T follicular helper cell (primary cell): ENCODE results near the gene DOK7.
"Not testable (repeated sequence)": the region's sequence is repeated elsewhere in the genome, so short reads cannot be mapped to it uniquely, and the experiment has no call there.

ENCODE experiments used
- DNase-seq: peaks from one replicate; pipeline ENCODE4 v3.0.0-alpha.2; 2020; ENCODE audit warnings: low read depth

Gene DOK7

DNA sequence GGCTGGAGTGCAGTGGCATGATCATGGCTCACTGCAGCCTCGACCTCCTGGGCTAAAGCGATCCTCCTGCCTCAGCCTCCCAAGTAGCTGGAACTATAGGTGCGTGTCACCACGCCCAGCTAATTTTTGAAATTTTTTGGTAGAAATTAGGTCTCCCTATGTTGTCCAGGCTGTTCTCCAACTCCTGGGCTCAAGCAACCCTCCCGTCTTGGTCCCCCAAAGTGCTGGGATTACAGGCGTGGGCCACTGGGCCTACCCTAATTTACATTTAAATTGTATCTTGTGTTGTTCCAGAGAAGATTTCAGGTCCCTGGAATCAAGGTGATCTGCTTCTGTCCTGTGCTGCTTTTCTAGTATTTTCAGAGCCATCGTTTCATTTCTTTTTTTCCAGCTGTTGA is 70.3 kb downstream of the DOK7 start:
- no peak for DNase-seq

- not testable (repeated sequence) for DNase-seq
Measured at GRCh38 chr4:3535812-3536211, 72.7 kb downstream of the DOK7 start.

GRCh38 chr4:3538906-3539305 is 75.8 kb downstream of the DOK7 start:
- not testable (repeated sequence) for DNase-seq

DNA sequence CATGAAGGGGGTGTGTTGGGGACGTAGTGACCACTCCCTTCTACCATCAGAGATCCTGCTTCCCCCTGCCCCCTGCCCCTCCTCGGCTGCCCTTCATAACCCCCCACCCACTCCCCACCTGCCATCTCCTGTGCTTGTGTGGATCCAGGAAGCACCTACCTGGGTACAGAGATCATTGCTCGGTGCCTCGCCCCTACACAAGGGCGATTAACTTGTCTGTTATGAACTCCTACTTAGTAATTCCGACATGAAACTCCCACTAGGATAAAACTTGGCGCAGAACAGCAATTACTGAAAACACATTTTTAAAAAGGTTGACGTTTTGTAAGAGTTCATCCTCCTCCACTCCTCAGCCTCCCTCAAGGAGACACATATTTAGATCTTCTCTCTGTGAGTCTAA is 80.3 kb downstream of the DOK7 start:
- not testable (repeated sequence) for DNase-seq
